Activated gamma-delta T cell treated with anti-CD3 and anti-CD28 coated beads, Interleukin-2, amount 50 U/mL, for 16 hours (primary cell): ENCODE data around the gene COL4A6.

Source experiments
- DNase-seq: peaks from one replicate; pipeline ENCODE4 v3.0.0-alpha.2; 2020; ENCODE audit warnings: low read depth

Gene COL4A6

DNA sequence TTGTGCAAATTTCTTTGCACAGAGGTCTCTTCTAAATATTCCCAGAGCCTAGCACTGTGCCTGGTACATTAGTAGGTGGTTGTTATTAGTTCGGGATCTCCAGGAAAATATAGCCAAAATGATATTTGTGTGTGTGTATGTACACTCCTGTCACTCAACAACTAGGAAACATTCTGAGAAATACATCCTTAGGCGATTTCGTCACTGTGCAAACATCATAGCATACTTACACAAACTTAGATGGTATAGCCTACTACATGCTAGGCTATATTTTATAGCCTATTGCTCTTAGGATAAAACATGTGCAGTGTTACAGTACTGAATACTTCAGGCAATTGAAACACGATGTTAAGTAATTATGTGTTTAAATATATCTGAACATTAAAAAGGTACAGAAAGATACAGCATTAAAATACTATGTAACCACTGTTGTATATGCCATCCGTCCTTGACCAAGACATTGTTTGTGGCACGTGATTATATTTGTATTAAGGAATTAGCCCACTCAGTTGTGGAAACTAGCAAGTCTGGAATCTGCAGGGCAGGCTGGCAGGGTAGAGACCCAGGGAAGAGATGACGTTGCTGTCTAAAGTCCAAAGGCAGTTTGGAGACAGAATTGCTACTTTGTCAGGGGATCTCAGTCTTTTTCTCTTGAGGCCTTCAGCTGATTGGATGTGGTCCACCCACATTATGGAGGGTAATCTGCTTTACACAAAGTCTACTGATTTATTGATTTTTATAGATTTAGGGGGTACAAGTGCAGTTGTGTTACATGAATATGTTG, 106.9 kb downstream of the COL4A6 start:
- no peak for DNase-seq

DNA sequence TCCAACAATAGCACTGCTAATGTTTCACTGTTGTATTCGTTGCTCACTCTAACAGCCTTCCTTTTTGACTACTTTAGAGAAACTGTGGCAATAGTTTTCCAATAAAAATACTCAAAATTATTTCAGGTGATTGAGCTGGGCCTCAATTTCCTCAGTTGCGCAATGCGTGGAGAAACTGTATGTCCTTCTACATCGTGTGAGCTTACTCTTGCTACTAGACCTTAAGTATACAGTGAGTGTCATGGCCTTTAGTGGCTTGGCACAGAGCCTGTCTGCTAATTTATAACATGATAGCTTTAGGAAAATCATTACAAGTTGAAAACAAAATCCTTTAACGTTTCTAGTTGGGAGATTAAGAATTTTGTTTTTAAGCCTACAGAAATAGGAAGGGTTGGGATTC, 114.5 kb downstream of the COL4A6 start:
- DNase-seq: no peak

DNA sequence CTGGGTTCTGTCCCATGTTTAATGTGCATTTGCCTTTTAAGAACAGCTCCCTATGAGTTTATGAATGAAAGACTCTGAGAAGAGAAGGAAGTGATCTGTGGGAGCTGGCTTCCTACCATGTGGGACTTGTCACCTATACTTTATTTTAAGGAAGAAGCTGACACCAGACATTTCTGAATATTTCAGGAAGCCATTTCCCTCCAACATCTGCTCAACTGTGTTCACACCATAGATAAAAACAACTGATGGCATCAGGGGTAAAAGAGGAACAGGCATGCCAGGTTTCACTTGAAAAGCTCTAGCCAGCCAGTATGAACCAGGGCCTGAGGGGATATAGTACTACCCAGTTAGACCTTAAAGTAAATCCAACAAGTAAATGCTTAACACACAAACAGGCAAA, 116.0 kb downstream of the COL4A6 start:
- no peak for DNase-seq

DNA sequence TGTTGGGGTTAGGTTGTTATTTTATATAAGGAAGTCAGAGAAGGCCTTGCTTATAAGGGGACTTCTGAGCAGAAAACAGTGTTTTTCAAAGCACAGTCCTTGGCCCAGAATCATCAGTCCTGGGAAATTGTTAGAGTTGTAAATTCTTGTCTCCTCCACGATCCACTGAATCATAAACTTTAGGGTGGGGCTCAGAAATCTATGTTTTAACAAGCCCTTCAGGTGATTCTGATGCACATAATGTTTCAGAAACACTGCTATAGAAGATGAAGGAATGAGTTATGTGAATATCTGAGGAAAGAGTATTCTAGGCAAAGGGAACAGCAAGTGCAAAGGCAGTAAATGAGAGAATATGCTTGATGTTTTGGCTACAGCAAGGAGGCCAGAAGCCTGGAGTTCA, 121.8 kb downstream of the COL4A6 start:
- DNase-seq: no peak

DNA sequence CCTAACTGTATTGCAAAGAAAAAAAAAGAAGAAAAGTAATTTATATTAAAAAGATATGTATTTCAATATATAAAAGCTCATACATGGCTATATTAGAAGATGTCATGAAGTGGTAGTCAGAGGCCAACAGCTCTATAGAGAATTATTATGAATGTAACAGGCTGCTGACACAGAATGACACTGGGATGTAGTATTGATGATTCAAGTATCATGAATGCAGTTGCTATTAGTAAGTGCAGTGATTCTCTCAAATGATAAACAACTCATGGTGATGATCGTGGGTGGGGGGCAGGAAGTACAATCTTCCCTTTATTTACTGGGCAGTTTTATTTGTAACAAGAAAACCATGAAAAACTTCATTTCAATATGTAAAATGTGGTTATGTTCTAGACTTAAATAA, 124.6 kb downstream of the COL4A6 start:
- DNase-seq: no peak

DNA sequence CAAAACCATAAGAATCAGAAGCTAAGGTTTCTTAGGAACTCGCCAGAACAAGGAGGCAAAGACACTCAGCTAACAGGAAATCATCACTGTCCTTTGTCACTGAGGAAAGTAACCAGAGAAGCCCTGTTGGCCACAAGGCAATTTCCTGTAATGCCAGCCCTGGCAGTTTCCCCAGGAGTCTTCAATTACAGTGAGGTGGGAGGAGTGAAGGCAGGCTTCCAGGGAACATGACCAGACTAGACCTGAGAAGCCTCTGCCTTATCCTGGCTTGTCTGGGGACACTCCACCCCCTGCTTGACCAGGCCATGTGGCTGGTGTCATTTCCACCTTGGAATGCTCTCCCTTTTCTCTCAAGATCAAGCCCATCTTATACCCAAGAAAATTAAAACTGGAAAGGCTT, 125.3 kb downstream of the COL4A6 start:
- DNase-seq: no peak

DNA sequence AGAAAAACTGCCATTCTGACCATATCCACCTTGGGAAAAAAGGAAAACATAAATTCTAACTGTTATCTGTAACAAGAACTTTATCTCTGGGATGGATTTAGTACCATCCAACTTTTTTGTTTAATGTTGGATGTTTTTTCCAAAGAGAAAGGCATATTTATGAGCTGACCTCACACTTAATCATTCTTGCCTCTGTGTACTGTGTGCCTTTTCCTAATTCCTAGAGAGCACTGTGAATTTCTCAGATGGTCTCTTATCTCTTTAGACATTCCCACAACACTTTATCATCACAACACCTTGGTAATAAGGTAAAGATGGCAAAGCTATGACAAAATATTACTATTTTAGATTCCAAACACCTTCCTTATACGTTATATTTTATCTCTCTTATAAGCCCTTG, 126.2 kb downstream of the COL4A6 start:
- no peak for DNase-seq

DNA sequence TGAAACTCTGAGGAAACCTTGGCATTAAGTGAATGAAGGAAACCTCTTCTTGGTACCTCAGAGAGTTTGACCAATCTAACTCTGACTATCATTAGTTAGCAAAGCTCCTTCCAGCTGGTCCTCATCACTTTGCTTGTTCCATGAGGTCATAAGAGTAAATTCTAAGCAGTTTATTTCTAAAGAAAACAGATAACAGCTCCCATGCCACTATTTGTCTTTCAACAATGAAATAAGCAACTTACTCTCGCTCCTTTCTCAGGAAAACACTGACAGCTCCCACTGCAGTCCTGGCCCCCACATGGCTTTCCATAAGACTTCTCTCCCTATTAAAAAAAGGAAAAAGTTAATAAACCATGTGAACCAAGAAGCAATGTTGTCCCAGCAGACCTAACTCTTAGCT, 127.7 kb downstream of the COL4A6 start:
- DNase-seq: no peak

DNA sequence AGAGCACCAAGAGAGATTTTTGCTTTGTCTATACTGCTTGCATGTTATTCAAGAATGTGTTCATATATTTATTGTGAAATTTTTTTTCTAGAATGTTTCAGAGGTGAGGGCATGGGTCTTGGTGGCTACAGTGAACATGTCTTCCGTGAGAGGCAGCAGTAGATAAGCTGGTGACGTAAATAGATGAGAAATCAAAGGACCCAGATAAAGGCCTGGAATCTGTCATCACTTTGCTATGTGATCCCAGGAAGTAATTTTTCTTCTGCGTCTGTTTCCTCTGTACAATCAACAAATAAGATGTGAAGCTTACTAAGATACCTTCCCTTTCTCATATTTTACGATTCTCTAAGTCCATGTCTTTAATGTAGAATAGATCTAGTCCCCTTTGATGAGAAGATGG, 129.1 kb downstream of the COL4A6 start:
- no peak for DNase-seq

DNA sequence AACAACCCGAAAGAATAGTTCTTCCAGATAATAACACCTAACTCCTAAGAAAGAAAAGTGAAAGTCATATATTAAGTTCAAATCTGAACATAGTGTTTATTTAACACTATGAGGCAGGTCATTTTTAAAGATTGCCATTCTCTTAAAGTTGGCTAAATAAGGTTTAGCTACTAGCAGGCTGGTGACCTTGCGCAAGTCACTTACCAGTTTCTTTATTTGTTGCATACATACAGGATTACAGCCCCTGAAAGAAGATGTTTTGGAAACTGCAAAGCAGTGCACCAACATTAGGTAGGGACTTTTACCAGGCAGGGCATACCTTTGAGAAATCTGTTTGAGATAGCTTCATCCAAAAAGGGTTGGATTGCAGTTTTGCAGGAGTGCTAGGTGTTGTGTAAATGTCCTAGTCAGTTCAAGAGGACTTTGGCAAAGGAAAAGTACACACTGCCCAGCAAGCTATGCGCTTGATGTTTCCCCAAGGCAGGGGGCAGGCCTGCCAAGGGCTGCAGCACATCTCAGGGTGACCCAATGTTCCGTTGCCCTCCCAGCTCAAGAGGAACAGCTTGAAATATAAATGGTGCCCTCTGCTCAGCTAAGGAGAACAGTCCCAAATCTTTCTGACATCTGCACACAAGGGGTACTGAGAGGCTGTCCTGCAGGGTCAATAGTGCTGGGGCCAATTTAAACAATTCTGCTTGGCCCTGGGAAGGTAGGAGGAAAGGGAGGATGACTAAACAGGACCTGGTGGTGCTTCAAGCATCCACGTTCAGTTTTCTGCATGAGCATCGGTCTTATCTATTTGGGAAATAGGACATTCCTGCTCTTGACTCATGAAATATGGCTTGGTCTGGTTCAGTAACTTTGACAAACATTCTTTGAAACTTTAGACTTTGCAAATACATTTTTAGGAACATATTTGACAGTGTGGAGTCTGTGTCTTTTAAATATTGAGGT, 130.8 kb downstream of the COL4A6 start:
- DNase-seq: no peak

DNA sequence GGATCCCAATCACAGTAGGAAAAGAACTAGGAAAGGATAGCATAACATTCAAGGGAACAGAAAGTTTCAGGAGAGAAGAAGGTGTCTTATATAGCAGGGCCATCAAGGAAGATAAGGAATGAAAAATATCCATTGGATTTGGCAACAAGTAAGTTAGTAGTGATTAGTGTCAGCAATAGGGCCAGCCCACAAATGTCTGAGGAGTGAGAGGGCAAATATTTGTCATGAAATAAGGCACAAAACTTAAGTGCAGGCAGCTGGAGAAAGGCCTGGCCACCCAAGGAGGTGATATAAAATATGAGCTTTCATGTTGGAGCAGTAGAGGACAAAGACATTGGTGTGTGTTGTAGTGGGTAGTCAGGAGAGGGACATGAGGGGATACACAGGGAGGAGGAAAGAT, 132.1 kb downstream of the COL4A6 start:
- no peak for DNase-seq

DNA sequence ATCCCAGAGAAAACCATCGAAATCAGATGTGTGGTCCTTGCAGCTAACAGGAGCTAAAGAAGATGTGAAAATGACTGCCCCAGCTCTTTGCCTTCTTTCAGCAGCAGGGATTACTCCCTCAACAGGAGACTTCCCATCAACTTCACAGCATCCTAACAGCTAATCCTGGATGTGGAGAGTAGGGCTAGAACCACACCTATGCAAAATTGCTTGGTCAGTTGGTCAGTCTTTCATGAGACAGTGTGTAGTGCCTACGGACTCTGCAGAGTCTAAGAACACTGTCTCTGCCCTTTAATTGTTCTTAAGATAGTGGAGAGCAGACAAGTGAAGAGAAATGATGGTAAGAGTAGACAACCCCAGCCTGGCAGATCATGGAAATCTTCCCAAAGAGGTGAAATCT, 133.5 kb downstream of the COL4A6 start:
- no peak for DNase-seq

DNA sequence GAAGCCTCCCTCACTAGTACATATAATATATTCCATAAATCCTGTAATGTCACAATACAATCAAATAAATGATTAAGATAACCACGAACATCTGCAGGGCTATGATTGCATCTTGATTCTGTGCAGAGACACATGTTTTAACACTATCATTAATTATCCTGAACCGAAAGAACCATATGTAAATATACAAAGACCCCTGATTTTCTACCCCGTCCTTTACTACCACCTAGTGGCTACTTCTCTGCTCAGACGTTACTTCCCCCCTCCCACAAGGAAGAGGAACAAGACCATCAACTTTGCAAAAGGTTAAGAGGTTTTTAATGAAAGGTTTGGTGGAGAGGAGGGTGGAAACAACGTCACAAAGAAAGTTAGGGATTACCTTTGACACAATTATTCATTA, 134.0 kb downstream of the COL4A6 start:
- DNase-seq: no peak

DNA sequence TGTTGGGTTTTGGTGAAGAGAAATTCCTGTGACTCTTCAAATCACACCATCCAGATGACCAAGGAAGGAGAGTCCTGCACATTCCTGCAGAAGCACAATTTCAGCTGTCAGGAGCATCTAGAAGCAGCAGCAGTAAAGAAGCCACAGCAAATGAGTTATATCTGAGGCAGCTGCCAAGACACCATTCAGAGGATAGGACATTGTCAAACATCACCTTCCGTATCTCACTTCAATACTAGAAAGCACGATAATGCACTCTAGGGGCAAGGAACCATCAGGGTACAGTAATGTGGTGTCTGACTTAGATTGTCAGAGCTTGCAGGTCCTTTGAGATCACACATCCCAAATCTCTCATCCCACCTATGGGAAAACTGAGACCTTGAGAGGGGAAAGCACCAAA, 134.5 kb downstream of the COL4A6 start:
- DNase-seq: no peak

DNA sequence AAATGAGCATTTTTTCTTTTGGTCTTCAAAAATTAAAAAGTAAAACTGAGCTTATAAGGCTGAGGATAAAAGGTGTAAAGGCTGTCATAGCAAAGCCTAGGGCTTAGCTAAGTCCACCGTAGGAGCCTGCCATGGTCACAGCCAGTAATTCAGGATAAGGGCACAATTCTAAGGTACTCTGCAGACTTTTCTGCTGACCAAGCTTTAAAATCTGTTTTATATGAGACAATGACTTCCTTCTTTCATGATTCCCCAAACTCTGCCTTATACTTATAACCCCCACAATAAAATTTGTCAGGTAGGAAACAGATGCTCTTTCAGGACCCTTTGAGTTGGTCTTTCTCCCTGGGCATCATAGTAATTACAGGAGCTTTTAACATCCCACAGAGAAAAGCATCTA, 138.5 kb downstream of the COL4A6 start:
- DNase-seq: no peak

DNA sequence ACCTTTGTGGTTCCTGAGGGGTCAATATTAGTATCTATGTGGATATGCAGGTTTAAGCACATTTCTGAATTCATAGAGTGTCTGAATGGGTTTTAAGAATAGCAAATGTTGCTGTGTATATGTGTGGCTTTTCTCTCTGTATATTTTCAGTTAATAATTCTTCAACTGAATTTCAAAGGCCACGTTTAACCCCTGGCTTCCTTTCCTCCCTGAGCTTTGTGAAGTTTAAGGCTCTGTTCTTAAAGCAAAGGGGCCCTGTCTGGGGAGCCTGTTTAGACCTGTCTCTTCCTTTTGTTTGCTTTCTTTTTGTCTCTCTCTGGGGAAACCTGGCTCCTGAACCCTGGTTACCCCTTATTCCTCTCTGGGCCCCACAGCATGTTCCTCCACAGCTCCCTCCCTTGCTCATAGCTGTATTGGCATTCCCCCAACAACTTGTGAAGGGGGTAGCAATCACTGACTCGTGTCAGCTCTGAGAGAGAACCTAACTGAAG, 139.1 kb downstream of the COL4A6 start:
- no peak for DNase-seq

DNA sequence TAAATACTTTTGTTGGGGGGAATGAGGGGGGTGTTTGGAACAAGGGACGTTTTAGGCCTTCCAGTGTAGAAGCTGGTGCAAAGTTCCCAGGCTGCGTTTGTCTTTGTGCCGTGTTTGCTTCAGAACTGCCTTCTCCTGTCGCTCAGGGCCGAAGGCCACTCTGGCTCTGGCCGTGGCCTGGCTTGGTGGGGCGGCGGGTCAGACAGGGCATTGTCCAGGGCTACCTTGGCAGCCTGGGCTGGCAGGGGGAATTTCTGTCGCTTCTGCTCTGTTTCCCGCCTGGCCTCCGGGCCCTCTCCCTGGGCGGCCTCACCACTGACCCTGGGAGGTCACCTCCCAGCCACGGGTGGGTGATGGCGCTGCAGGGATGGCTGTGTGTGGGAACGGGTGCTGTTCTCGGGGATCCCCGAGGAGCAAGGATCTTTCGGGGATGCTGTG, 140.0 kb downstream of the COL4A6 start:
- no peak for DNase-seq

DNA sequence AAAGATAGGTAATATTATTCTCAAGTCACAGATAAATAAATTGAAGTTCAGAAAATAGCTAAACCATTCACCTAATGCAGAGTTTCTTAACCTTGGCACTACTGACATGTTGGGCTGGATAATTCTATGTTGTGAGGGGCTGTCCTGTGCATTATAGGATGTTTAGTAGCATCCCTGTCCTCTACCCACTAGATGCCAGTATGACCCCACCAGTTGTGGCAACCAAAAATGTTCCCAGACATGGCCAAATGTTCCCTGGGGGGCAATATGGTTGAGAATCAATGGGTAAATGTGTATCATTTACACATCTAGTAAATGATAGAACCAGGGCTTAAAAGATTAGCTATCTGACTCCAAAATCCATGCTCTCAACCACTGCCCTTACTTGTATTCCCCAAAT, 140.9 kb downstream of the COL4A6 start:
- no peak for DNase-seq

DNA sequence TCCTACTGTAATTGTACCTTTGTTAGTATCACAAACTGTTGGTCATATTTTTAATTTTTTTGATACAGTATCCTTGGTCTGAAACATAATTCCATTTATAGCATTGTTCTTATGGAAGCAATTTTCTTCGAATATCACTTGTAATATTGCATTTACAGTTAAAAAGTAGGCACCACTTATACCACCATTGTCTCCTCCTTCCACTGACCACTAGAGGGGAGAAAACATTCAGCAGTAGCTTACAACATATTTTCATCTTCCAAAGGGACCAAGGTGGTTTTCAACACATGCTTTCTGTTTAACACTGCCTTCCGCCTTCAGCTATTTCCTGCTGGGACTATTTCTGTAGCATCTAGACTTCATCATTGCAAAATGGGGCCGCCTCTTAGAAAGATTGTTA, 146.2 kb downstream of the COL4A6 start:
- no peak for DNase-seq

DNA sequence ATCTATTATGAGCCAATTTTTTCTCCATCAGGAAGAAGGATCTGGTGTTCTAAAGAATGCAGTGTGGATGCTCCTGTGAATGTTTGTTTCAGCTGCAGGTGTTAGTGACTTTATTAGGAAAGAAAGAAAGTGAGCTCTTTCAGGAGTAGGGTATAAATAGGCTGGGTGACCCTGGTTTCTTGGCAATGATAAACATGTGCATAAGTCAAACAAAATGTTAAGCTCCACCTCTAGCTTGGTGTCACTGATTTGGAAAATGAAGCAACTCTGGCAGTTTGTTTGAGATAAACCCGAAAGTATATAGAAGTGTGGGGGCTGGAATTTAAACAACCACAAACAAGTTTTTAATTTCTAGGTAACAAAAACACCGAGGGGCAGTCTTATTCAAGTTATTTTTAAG, 152.3 kb downstream of the COL4A6 start:
- DNase-seq: no peak

DNA sequence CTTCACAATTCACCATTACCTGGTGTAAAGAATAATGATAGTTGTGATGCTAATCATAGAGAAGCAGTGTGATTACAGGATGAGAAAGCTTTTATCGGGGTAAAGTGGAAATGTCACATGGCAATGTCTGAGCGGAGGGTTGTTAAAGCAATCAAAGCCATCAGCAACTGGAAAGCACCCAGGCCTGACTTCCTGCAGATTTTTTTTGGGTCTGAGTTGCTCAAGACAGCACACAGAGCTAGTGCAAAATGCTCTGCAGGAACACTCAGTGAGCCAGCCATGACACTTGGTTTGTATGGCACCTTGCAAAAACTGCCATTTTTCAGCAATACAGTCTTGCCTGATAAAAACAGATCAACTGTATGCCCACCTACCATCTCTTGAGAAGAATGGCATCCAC, 152.9 kb downstream of the COL4A6 start:
- no peak for DNase-seq

DNA sequence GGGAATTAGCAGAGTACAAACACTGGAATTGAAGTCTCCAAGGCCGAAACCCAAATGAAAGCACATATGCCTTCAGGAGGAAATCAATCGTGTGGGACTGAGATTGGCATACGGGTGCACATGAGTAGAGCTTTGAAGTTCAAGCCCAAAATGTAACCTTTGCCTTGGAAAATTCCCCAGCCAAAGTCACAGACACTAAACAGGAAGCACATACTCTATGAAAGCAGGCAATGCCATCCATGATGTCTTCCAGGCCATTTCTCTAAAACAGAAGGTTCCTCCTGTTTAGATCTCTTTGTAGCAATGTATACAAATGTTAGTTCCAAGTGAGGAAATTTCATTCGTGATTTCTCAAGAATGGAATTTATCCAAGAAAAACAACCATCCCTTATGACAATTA, 162.5 kb downstream of the COL4A6 start:
- no peak for DNase-seq

DNA sequence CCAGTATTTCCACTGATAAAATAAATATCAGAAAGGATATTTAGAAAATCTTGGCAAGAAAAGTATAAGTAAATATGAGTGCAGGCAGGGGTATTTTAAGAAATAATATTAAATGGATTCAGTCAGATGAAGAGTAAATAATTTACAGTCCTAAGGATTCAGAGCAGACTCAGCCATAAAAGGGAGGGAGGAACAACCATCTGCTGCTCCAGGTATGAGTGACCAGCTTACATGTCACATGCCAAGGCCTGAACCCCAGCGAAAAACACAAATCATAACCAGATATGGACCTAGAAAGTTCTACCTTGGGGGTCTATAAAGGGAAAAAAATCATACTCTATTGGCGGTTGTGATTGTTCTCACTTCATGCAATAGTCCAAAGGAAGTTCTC, 166.8 kb downstream of the COL4A6 start:
- DNase-seq: no peak
